ENCODE results near the gene PRKAG2.
"Not testable (repeated sequence)": the region's sequence is repeated elsewhere in the genome, so short reads cannot be mapped to it uniquely, and the experiment has no call there.

Gene PRKAG2

GRCh38 chr7:151884312-151885201 is 7.6 kb upstream of the PRKAG2 start:
- DNase-seq (ENCODE audit: low spot score) (no peak), FAIRE-seq (no peak)

GRCh38 chr7:151883857-151884256 is 6.9 kb upstream of the PRKAG2 start:
- no peak for FAIRE-seq
- DNase-seq (ENCODE audit: low spot score): no peak

GRCh38 chr7:151882734-151883133 is 5.8 kb upstream of the PRKAG2 start:
- DNase-seq (ENCODE audit: low spot score) (no peak), FAIRE-seq (no peak)

GRCh38 chr7:151880688-151881087 is 3.8 kb upstream of the PRKAG2 start:
- no peak for DNase-seq (ENCODE audit: low spot score)
- no peak for FAIRE-seq

- FAIRE-seq (no peak), DNase-seq (ENCODE audit: low spot score) (no peak)
Measured at GRCh38 chr7:151877911-151878835, 1.3 kb upstream of the PRKAG2 start.

GRCh38 chr7:151875942-151876898 is 695 bp downstream of the PRKAG2 start:
- DNase-seq (ENCODE audit: low spot score): no peak
- FAIRE-seq: no peak

GRCh38 chr7:151874479-151874878 is 2.4 kb downstream of the PRKAG2 start:
- not testable (repeated sequence) for FAIRE-seq; DNase-seq (ENCODE audit: low spot score)

- FAIRE-seq: no peak
- no peak for DNase-seq (ENCODE audit: low spot score)
Measured at GRCh38 chr7:151873402-151873965, 3.4 kb downstream of the PRKAG2 start.

- DNase-seq (ENCODE audit: low spot score): no peak
- FAIRE-seq: no peak
Measured at GRCh38 chr7:151872531-151873401, 4.1 kb downstream of the PRKAG2 start.

- DNase-seq (ENCODE audit: low spot score) (no peak), FAIRE-seq (no peak)
Measured at GRCh38 chr7:151871904-151872303, 5.0 kb downstream of the PRKAG2 start.

- DNase-seq (ENCODE audit: low spot score) (no peak), FAIRE-seq (no peak)
Measured at GRCh38 chr7:151871189-151871735, 5.7 kb downstream of the PRKAG2 start.

GRCh38 chr7:151869968-151870918 is 6.7 kb downstream of the PRKAG2 start:
- FAIRE-seq: no peak
- DNase-seq (ENCODE audit: low spot score): no peak

- no peak for FAIRE-seq
- no peak for DNase-seq (ENCODE audit: low spot score)
Measured at GRCh38 chr7:151869455-151869854, 7.5 kb downstream of the PRKAG2 start.

GRCh38 chr7:151869109-151869428 is 7.8 kb downstream of the PRKAG2 start:
- DNase-seq (ENCODE audit: low spot score) (no peak), FAIRE-seq (no peak)

GRCh38 chr7:151868396-151869108 is 8.4 kb downstream of the PRKAG2 start:
- no peak for FAIRE-seq
- DNase-seq (ENCODE audit: low spot score): no peak

GRCh38 chr7:151867912-151868311 is 9.0 kb downstream of the PRKAG2 start:
- DNase-seq (ENCODE audit: low spot score): no peak
- FAIRE-seq: no peak

GRCh38 chr7:151866761-151867655 is 9.9 kb downstream of the PRKAG2 start:
- FAIRE-seq (no peak), DNase-seq (ENCODE audit: low spot score) (no peak)

All from RCC 7860 (cell line).